ENCODE measurements around the gene CLDND2.

CLDND2 gene

GRCh38 chr19:51327066-51328001 lies 41.5 kb downstream of the CLDND2 start:
- TF ChIP-seq SUZ12 (IDR thresholded peaks at IDR 0.05; ENCODE audit: extremely low read depth, insufficient read depth, insufficient read length) = no peak
- TF ChIP-seq YY1 (IDR thresholded peaks at IDR 0.05; ENCODE audit: insufficient read depth, insufficient read length) = no peak
- TF ChIP-seq ZNF274 (IDR thresholded peaks at IDR 0.05; ENCODE audit: low read depth, low read length) = no peak
- peak overlapping the region; percentile 77 for H3K9ac ChIP-seq (ENCODE audit: insufficient read length, low read depth)
- H3K27me3 ChIP-seq (ENCODE audit: insufficient read depth, insufficient read length) = no peaks in the 10 kb centered on the region
- H3K36me3 ChIP-seq (ENCODE audit: insufficient read depth, insufficient read length, low read length) = peaks cover 18% of the 10 kb centered on the region
- DNase-seq (ENCODE audit: low read depth, low spot score) = peak; percentile 48
- H3K4me1 ChIP-seq (ENCODE audit: insufficient read depth, insufficient read length) = peaks cover 3% of the 10 kb centered on the region
- peaks cover 4% of the 10 kb centered on the region; the same call in 1 of the 2 replicates for H3K9me3 ChIP-seq (ENCODE audit: insufficient read depth, low read length)
- peak overlapping the region; percentile 4 for H3K4me3 ChIP-seq (ENCODE audit: insufficient read length, low read depth)

DNA sequence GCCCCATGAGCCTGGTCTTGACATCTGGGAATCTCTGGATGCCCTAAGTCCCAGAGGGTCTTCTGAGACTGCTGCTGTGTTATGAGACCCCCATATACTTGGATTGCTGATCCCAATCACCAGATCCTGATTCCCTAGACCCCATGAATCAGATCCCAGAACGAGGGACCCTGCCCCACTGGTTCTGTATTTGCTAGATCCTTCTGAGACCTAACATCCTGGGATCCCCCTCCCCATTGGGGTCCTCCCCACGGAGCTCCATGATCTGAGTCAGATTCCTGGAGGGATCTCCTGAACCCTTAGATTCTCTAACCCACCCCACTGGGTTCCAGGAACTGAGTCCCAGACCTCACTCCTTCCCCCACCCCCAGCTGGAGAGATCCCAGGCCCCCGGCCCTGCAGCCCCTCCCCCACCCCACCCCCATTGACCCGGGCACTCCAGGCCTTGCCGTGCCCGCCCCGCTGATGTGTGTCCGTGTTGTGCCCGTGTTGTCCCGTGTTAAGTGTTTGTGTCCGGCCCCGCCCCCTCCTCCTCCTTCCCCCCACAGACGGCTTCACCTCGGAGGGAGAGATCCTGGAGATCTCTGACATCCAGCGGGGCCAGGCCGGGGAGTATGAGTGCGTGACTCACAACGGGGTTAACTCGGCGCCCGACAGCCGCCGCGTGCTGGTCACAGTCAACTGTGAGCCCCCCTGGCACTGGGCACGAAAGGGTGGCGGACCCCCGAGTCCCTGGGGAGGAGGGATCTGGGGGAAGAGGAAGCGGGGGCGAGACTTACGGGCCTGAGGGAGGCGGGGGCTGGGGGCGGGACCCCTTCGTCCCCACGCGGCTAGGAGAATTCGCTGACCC lies 42.4 kb downstream of the CLDND2 start:
- no peak for DNase-seq (ENCODE audit: low read depth, low spot score)
- peaks cover 3% of the 10 kb centered on the region for H3K4me1 ChIP-seq (ENCODE audit: insufficient read depth, insufficient read length)
- TF ChIP-seq ZNF274 (IDR thresholded peaks at IDR 0.05; ENCODE audit: low read depth, low read length) = no peak
- TF ChIP-seq SUZ12 (IDR thresholded peaks at IDR 0.05; ENCODE audit: extremely low read depth, insufficient read depth, insufficient read length) = no peak
- no peak for TF ChIP-seq YY1 (IDR thresholded peaks at IDR 0.05; ENCODE audit: insufficient read depth, insufficient read length)
- H3K9ac ChIP-seq (ENCODE audit: insufficient read length, low read depth) = no peak overlapping the region
- H3K4me3 ChIP-seq (ENCODE audit: insufficient read length, low read depth) = no peak overlapping the region
- H3K36me3 ChIP-seq (ENCODE audit: insufficient read depth, insufficient read length, low read length) = peaks cover 11% of the 10 kb centered on the region
- no peaks in the 10 kb centered on the region for H3K27me3 ChIP-seq (ENCODE audit: insufficient read depth, insufficient read length)
- peaks cover 4% of the 10 kb centered on the region; the same call in 1 of the 2 replicates for H3K9me3 ChIP-seq (ENCODE audit: insufficient read depth, low read length)

DNA sequence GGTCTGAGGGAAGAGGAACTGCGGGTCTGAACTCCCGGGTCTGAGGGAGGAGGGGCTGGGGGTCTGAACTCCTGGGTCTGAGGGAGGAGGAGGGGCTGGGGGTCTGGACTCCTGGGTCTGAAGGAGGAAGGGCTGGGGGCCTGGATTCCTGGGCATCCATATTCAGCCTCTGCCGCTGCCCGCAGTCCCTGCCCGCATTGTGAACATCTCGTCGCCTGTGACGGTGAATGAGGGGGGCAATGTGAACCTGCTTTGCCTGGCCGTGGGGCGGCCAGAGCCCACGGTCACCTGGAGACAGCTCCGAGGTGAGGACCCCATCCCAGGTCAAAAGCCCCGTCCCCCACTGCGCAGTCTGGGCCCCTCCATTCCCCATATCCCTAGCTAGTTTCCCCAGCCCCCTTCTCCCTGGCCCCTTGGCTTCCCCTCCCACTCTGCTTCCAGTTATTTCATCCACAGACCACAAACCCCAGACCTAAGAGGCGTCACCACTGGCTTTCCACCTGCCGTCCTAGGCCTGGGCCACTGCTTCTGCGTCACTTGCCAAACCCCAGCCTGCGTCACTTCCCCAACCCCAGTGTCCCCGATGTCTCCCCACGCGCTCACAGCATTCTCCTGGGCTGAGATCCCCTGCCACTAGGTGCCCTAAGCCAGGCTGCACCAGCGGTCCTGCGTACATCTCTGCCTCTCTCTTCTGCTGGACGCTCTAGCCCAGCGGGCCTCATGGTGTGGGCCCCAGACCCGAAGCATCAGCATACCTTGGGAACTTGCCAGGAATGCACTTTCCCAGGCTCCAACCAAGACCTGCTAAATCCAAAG lies 43.4 kb downstream of the CLDND2 start:
- Histone ChIP-seq H3K9ac (ENCODE audit: insufficient read length, low read depth) (no peak overlapping the region), H3K36me3 (ENCODE audit: insufficient read depth, insufficient read length, low read length) (peaks cover 5% of the 10 kb centered on the region), H3K27me3 (ENCODE audit: insufficient read depth, insufficient read length) (no peaks in the 10 kb centered on the region), H3K4me3 (ENCODE audit: insufficient read length, low read depth) (no peak overlapping the region), H3K4me1 (ENCODE audit: insufficient read depth, insufficient read length) (peaks cover 5% of the 10 kb centered on the region), H3K9me3 (ENCODE audit: insufficient read depth, low read length) (no peaks in the 10 kb centered on the region)
- DNase-seq (ENCODE audit: low read depth, low spot score) = no peak
- TF ChIP-seq ZNF274 (IDR thresholded peaks at IDR 0.05; ENCODE audit: low read depth, low read length) = no peak
- no peak for TF ChIP-seq YY1 (IDR thresholded peaks at IDR 0.05; ENCODE audit: insufficient read depth, insufficient read length)
- TF ChIP-seq SUZ12 (IDR thresholded peaks at IDR 0.05; ENCODE audit: extremely low read depth, insufficient read depth, insufficient read length) = no peak

GRCh38 chr19:51324167-51324481 lies 44.7 kb downstream of the CLDND2 start:
- peaks cover 8% of the 10 kb centered on the region for H3K4me1 ChIP-seq (ENCODE audit: insufficient read depth, insufficient read length)
- H3K27me3 ChIP-seq (ENCODE audit: insufficient read depth, insufficient read length) = no peaks in the 10 kb centered on the region
- no peaks in the 10 kb centered on the region for H3K9me3 ChIP-seq (ENCODE audit: insufficient read depth, low read length)
- DNase-seq (ENCODE audit: low read depth, low spot score) = no peak
- H3K36me3 ChIP-seq (ENCODE audit: insufficient read depth, insufficient read length, low read length) = peaks cover 3% of the 10 kb centered on the region
- H3K4me3 ChIP-seq (ENCODE audit: insufficient read length, low read depth) = no peak overlapping the region
- TF ChIP-seq YY1 (IDR thresholded peaks at IDR 0.05; ENCODE audit: insufficient read depth, insufficient read length) = no peak
- TF ChIP-seq ZNF274 (IDR thresholded peaks at IDR 0.05; ENCODE audit: low read depth, low read length) = no peak
- no peak for TF ChIP-seq SUZ12 (IDR thresholded peaks at IDR 0.05; ENCODE audit: extremely low read depth, insufficient read depth, insufficient read length)
- no peak overlapping the region for H3K9ac ChIP-seq (ENCODE audit: insufficient read length, low read depth)

DNA sequence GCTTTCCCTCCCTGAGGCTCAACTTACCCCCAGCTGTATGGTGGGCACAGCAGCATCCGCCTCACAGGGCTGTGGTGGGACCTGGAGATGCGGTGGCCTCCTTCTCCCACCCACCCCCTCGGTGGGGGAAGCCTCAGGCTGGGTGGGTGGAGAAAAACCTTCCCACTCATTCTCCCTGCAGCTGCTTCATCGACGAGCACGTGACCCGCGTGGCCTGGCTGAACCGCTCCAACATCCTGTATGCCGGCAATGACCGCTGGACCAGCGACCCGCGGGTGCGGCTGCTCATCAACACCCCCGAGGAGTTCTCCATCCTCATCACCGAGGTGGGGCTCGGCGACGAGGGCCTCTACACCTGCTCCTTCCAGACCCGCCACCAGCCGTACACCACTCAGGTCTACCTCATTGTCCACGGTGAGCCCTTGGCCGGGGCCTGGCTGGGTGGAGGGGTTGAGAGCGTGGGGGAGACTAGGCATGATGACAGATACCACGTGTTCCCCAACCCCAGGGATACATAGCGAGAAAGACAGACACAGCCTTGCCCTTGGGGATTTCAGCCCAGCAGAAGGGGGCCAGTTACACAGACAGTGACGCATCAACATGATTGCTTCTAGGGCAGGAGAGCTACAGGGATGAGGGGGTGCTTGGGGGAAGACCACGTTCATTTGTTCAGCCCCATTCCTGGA lies 45.2 kb downstream of the CLDND2 start:
- no peak overlapping the region for H3K4me3 ChIP-seq (ENCODE audit: insufficient read length, low read depth)
- H3K9me3 ChIP-seq (ENCODE audit: insufficient read depth, low read length) = no peaks in the 10 kb centered on the region
- TF ChIP-seq ZNF274 (IDR thresholded peaks at IDR 0.05; ENCODE audit: low read depth, low read length) = no peak
- TF ChIP-seq YY1 (IDR thresholded peaks at IDR 0.05; ENCODE audit: insufficient read depth, insufficient read length) = no peak
- TF ChIP-seq SUZ12 (IDR thresholded peaks at IDR 0.05; ENCODE audit: extremely low read depth, insufficient read depth, insufficient read length) = no peak
- peaks cover 3% of the 10 kb centered on the region for H3K36me3 ChIP-seq (ENCODE audit: insufficient read depth, insufficient read length, low read length)
- no peak for DNase-seq (ENCODE audit: low read depth, low spot score)
- no peaks in the 10 kb centered on the region for H3K27me3 ChIP-seq (ENCODE audit: insufficient read depth, insufficient read length)
- no peak overlapping the region for H3K9ac ChIP-seq (ENCODE audit: insufficient read length, low read depth)
- peaks cover 8% of the 10 kb centered on the region for H3K4me1 ChIP-seq (ENCODE audit: insufficient read depth, insufficient read length)

GRCh38 chr19:51321799-51322198 lies 47.0 kb downstream of the CLDND2 start:
- TF ChIP-seq SUZ12 (IDR thresholded peaks at IDR 0.05; ENCODE audit: extremely low read depth, insufficient read depth, insufficient read length) = no peak
- no peak for TF ChIP-seq ZNF274 (IDR thresholded peaks at IDR 0.05; ENCODE audit: low read depth, low read length)
- TF ChIP-seq YY1 (IDR thresholded peaks at IDR 0.05; ENCODE audit: insufficient read depth, insufficient read length) = no peak
- Histone ChIP-seq H3K36me3 (ENCODE audit: insufficient read depth, insufficient read length, low read length) (peaks cover 3% of the 10 kb centered on the region), H3K9me3 (ENCODE audit: insufficient read depth, low read length) (no peaks in the 10 kb centered on the region), H3K4me1 (ENCODE audit: insufficient read depth, insufficient read length) (peaks cover 5% of the 10 kb centered on the region), H3K27me3 (ENCODE audit: insufficient read depth, insufficient read length) (no peaks in the 10 kb centered on the region), H3K4me3 (ENCODE audit: insufficient read length, low read depth) (no peak overlapping the region), H3K9ac (ENCODE audit: insufficient read length, low read depth) (no peak overlapping the region)
- DNase-seq (ENCODE audit: low read depth, low spot score) = no peak
